Erythroblast (primary cell): Measurements from ENCODE around the gene CX3CL1.

ENCODE experiments used
- GATA1 ChIP-seq: IDR thresholded peaks from 2 replicates; pipeline ENCODE4 v1.6.1; 2011; ENCODE audit warnings: low read depth, mild to moderate bottlenecking, control low read depth, low read length, moderate library complexity
- POLR2A ChIP-seq: IDR thresholded peaks from 2 replicates; pipeline ENCODE4 v1.6.1; 2011; ENCODE audit warnings: mild to moderate bottlenecking, low read length

DNA sequence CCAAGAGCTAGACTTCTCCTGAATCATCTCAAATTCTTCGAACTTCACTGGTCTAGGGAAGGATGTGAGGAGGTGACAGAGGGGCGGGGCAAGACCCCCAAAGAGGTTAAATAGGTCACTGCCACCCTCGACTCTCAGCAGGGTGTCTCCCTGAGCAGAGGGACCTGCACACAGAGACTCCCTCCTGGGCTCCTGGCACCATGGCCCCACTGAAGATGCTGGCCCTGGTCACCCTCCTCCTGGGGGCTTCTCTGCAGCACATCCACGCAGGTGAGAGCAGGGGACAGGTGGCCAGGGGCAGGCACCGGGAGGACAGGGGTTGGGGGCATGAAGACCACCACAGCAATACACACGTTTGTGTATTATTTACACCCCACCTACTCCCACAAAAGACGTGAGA lies 41.4 kb downstream of the CX3CL1 start:
- TF ChIP-seq POLR2A = no peak
- no peak for TF ChIP-seq GATA1
